GDM1 (cell line): Measurements from ENCODE around the gene KASH5.
A peak's percentile ranks its signal among the peaks of the same experiment; 100 is the strongest.
"Not testable (repeated sequence)": the region's sequence is repeated elsewhere in the genome, so short reads cannot be mapped to it uniquely, and the experiment has no call there.

Experiments
- DNase-seq: peaks from one replicate; lab custom pipeline; 2025; lab: John Stamatoyannopoulos, UW

The KASH5 gene

GRCh38 chr19:49362048-49362928 lies 25.8 kb upstream of the KASH5 start, which contains the start of gene TEAD2:
TEAD2 (minus strand) TSS chr19:49362416; CDS start chr19:49360075, 2,341 bp downstream.
- DNase-seq: no peak

- DNase-seq: no peak
Measured at GRCh38 chr19:49362929-49363267, 25.2 kb upstream of the KASH5 start.

GRCh38 chr19:49363268-49364082 lies 24.6 kb upstream of the KASH5 start, which contains the start of gene DKKL1:
DKKL1 (plus strand) TSS chr19:49363877; CDS start chr19:49363999, 122 bp downstream.
- DNase-seq: no peak

GRCh38 chr19:49364083-49364737 lies 23.8 kb upstream of the KASH5 start:
- no peak for DNase-seq

GRCh38 chr19:49366110-49366509 lies 21.9 kb upstream of the KASH5 start:
- no peak for DNase-seq

- peak; percentile 32 for DNase-seq
Measured at GRCh38 chr19:49368711-49369358, 19.2 kb upstream of the KASH5 start.

- DNase-seq: no peak
Measured at GRCh38 chr19:49371184-49371583, 16.9 kb upstream of the KASH5 start.

- DNase-seq: not testable (repeated sequence)
Measured at GRCh38 chr19:49373174-49373573, 14.9 kb upstream of the KASH5 start.

GRCh38 chr19:49374665-49375434 lies 13.2 kb upstream of the KASH5 start:
- DNase-seq: no peak

GRCh38 chr19:49378512-49378911 lies 9.5 kb upstream of the KASH5 start:
- DNase-seq: no peak

GRCh38 chr19:49380391-49380790 lies 7.7 kb upstream of the KASH5 start:
- no peak for DNase-seq

GRCh38 chr19:49382639-49383038 lies 5.4 kb upstream of the KASH5 start:
- no peak for DNase-seq

- no peak for DNase-seq
Measured at GRCh38 chr19:49383599-49383998, 4.5 kb upstream of the KASH5 start.

GRCh38 chr19:49389406-49389805 lies 1.4 kb downstream of the KASH5 start:
- no peak for DNase-seq

- DNase-seq: no peak
Measured at GRCh38 chr19:49390131-49390928, 2.3 kb downstream of the KASH5 start.

- no peak for DNase-seq
Measured at GRCh38 chr19:49390929-49391359, 2.9 kb downstream of the KASH5 start.

GRCh38 chr19:49391581-49392399 lies 3.7 kb downstream of the KASH5 start:
- DNase-seq: peak; percentile 73

- no peak for DNase-seq
Measured at GRCh38 chr19:49393881-49394280, 5.8 kb downstream of the KASH5 start.
